NOMO-1 (cell line): ENCODE data around the gene FLNB.
A peak's percentile ranks its signal among the peaks of the same experiment; 100 is the strongest.

Experiments
- DNase-seq, 2 experiments: peaks; one replicate each; lab custom pipeline; 2025; ENCODE audit not compliant: unreplicated experiment in 2 of 2; lab: John Stamatoyannopoulos, UW

The FLNB gene

DNA sequence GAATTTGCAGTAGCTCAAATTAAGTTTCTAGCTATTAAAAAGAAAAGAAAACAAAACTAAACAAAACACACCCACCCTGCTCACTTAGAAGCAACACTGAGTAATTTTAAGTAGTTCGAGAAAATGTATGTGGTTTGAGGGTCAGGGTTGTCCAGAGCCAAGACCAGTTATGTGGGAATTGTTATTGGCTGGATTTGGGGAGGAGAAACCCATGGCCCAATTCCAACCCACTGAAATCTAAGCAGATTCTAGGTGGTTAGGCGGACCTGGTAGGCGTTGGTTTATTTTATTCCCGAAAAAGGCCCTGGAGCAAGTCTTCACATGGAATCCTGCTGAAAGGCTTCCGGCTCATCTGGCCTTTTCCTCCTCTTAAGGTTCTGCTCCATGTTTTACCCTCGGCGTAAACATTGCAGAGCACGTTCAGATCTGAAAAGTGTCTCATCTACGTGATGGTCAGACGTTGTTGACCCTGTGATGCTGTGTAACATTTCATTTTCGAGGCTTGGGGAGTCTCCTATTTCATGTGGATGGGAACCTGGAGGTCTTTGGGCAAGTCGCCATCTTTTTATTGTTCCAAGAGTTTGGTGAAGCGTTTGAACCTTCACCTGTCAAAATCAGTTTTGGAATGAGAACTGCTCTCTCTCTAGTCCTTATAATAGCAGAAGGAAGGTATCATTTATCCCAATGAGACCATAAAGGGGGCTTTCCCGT, 64.0 kb downstream of the FLNB start:
- no peak for DNase-seq

DNA sequence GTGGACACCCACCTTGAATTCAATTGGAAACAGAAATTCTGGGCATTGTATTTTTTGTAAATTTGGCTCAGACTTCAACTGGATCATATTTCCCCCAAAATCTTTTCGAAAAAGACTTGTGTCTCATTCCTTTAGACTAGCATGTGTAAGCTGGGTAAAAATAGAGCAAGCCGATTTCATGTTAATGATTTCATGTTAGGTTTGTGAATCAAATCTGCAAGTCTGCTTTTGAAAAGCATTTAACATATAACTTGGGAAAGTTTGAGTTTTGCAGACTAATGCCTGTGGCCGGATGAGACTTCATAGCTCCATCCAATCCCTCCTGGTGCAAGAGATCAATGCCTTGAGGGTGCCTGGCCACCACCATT, 64.5 kb downstream of the FLNB start:
- no peak for DNase-seq

DNA sequence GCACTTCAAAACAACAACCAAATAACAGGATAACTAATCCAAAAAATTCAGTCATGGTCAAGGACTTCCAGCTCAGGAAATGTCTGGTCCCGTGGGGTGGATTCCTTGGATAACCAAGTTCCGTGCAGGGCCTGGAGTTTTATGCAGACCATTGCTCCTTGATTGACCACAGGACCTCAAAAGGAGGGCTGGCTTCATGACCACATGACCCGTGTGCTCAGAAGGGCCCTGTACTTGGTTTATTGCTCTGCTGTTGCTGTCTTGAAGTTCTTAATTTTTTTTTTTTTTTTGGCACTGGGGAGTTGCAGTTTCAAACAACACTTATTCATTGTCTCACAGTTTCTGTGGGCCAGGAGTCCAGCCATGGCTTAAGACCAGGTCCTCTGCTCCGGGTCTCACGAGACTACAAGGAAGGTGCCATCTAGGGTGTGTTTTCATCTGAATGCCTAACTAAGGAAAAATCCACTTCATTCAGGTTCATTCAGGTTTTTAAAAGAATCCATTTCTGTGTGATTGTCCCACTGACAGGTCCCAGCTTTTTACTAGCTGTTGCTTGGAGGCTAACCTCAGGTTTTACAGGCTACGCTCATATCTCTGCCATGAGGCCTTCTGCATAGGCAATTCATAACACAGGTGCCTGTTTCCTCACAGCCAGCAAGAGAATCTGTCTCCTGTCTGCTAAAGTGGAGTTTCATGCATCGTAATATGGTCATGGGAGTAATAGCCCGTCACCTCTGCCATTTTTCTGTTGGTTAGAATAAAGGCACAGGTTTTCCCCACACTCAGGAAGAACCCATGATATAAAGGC, 65.3 kb downstream of the FLNB start:
- peak in 1 of 2 experiments; percentile 9 for DNase-seq

DNA sequence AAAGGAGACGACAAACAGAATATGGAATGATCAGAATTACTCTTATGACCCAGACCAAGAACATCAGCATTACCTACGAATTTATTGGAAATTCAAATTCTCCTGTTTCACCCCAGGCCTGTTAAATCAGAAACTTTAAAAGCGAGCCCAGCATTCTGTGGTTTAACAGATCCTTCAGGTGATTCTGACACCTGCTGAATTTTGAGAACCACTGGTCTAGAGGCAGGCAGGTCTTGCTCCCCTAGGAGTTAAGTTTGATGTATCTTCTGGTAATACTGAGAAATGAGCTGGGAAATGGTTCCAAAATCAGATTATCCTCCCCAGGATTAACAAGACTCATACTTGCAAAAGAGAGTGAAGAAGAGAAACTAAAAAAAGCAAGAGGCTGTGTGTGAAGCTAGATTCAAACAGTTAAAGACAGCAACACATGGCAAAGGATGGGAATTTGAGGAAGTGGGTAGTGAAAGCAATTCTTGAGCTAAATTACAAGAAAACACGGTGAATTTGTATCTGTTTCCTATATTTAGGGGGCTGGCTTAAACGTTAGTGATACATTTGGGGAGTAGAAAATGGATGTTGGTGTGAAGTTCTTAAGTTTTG, 66.0 kb downstream of the FLNB start:
- peak; percentile 68 to 89 for DNase-seq

DNA sequence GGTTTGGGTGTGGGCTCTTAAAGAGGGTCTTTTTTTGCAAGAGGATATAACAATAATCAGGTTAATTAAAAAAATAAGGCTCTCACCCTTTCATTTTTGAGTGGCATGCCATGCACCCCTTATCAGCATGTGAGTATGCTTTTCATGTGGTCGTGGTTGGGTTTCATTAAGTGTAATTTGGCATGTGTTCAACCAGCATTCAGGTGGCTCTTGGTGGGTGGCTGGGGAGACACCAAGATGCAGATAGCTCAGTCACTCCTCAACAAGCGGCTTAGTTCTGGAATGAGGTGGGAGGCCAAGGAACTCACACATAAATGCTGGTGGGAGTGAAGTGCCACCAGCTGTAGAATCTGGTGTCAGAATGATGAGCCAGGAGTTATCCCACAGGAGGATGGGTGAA, 66.8 kb downstream of the FLNB start:
- no peak for DNase-seq

DNA sequence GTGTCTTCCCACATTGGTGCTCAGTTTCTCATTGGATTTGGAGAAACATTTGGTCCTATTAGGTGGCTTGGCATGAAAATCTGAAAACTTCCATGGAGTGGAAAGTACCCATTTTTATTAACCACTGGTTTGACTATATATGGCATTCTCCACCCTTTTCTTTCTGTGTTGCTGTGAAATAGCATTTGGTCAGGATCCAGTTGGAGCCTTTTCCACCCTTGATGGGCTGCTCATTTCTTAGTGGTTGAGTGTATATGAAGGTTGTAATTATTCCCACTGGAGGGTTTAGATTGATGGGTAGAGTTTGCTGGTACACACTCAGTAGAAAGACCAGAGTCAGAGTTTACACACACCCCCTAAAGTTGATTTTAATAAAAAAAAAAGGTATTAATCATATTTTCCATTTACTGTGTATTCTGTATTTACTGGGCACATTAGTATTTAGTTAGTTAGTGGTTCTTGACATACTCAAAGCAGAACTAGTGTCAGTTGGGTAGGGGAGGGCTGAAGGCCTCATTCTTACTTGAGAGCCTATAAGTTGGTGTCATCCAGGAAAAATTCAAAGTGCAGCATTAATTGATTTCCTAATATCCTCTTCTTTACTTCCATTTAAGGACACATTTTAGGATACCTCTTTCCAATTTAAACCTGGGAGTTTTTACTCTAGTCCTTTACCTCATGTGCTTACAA, 69.5 kb downstream of the FLNB start:
- no peak for DNase-seq

DNA sequence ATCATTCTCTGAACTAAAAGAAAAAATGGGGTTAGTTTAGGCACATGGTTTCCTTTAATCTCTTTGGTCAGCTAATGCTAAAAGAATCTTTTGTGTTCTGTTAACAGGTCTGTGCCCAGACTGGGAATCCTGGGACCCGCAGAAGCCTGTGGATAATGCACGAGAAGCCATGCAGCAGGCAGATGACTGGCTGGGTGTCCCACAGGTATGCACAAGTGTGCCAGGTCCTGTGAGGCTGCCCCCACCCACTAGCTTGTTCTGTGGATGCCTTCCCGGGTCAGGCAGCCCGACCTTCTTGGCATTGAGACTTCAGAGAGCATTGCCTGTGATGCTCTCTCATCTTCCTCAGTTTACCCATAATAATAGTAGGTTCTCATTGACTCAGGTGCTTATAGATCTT, 70.4 kb downstream of the FLNB start:
- no peak for DNase-seq

DNA sequence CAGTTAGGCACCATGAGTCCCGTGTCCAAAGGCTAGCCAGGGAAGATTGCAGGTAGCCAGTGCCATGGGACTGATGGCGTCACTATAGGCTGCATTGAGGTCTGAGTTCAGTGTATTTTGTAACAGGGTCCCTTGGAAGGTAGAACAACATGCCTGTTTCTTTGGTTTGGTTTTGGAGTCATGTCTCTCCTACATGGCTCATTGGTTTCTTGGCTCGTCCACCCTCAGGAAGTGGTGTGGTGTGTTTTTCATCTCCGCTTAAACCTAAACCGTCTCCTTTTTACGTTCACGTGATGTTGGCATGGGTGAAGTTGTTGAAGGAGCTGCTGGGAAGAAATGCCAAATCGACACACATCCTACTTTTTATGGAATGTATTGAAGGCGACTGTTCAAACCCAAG, 71.6 kb downstream of the FLNB start:
- DNase-seq: no peak

DNA sequence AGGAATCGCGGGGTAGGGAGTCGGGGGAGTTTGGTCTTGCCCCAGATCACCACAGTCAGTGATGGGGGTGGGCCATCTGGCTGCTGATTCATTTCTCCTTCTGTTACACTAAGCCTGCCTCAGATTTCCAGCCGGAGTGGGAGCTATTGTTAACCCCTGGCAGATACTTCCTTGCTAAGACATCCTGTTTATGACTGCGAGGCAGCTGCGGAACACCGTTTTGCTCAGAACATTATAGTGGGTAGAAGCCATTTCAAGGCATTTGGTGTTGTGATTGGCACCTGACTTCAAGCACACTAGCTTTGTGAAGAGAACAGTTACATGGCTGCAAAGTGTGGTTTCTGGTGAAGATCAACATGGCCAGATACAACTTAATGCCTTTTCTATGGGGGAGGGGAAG, 73.8 kb downstream of the FLNB start:
- no peak for DNase-seq

DNA sequence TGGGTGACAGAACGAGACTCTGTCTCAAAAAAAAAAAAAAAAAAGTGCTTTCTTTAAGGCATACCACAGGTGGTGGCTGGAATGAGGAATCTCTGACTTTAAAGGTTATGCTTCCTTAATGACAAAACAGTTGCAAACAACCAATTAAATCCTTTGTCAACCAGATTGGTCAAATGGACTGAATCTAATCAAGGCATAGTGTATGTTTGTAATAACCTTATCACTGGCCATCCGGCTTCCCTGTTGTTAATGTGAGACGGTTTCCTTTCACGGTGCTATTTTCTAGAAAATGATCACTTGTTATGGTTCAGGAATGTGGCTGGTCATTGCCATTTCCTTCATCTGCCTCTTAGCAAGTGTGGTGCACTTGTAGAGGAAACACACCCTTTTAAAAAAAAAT, 75.9 kb downstream of the FLNB start:
- no peak for DNase-seq

DNA sequence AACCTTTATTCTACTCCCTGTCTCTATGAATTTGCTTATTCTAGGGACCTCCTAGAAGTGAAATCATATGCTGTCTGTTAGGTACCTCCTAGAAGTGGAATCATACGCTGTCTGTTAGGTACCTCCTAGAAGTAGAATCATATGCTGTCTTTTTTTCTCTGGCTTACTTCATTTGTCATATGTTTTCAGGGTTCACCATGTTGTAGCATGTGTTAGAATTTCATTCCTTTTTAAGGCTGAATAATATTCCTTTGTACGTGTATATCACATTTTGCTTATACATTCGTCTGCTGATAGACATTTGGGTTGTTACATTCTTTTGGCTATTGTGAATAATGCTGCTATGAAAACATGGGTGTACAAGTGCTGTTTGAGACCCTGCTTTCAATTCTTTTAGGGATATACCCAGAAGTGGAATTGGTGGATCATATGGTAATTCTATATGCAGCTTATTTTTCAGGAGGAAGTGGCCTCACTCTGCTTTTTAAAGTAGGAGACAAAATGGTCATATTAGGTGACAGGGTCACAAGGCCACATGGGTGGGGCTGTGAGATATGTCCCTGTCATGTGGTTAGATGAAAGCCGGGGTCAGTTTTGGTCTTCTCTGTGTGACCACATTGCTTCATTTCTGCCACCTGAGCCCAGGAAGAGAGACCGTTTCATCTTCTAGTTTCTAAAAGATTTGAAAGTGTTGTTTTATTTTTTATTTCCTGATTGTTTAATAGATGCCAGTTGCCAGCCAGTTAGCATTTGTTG, 76.7 kb downstream of the FLNB start:
- DNase-seq: no peak

DNA sequence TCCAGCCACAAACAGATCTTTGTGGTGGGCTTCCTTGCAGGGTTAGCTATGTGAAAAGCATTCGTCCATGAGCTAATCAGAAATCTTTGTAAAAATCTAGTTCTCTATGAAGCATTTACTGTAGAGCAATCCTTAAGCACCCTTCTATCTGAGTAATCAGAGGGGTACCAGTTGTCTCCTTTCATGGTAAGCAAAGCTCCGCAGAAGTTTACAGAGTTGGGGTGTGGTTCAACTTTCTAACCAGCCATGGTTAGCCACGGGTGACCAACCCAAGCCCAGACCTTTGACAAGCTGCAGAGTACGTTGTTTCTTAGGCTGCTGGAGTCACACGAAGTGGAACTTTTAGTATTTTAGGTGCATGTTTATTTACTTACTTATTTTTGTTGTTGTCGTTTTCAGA, 77.4 kb downstream of the FLNB start:
- DNase-seq: no peak

DNA sequence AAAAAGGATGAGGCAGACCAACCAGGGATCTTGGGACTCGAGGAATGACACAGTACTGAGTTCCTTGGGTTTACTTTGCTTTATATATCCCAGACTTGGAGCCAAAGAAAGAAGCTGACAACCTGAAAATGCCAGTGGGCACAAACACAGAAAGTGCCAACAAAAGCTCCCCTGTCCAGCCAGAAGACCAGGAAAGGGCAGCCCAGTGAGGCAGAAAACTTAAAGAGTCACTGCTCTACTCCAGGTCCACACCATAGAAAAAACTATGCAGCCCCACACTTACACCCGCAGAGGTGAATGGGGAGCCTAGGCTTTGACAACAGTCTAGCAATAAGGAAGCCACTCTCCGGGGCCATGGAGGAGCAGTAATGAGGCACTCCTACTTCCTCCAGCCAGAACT, 80.3 kb downstream of the FLNB start:
- DNase-seq: no peak

DNA sequence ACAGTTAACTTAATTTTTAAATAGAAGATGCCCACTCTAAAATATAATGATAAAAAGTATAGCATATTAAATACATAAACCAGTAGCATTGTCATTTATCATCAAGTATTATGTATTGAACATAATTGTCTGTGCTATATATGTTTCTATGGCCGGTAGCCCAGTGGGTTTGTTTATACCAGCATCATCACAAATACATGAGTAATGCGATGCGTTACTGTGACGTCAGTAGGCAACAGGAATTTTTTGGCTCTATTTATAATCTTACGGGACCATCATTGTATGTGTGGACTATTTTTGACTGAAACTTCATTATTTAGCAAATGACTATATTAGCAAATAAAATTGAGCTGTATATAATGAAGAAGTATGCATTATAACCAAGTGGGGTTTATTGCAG, 82.1 kb downstream of the FLNB start:
- no peak for DNase-seq

DNA sequence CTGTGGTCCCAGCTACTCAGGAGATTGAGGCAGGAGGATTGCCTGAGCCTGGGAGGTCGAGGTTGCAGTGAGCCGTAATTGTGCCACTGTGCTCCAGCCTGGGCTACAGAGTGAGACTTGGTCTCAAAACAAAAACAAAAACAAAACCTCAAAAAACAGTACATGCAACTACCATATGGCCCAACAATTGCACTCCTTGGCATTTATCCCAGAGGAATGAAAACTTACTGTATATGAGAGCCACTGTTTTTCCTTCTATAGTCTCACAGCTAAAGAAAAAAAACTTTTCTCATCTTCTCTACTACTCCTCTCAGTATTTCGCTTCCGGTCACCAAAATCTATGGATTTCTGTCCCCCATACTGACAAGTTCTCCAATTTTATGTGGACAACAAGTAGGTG, 84.3 kb downstream of the FLNB start:
- DNase-seq: no peak

DNA sequence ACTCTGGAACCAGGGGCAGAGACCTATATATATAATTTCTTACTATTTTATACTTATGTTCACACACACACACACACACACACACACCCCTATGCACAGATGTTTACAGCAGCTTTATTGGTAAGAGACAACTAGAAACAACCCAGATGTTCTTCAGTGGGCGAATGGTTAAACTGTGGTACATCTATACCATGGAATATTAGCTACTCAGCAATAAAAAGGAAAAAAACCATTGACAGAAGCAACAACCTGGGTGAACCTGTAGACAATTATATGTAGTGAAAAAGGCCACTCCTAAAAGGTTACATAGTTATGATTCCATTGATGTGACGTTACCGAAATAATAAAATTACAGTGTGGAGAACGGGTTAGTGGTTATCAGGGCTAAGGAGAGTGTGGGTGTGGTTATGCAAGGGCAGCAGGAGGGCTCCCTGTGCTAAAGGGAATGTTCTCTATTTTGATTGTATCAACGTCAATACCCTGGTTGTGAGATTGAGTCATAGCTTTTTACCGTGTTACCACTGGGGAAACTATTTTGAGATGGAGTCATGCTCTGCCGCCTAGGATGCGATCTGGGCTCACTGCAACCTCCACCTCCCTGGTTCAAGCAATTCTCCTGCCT, 85.5 kb downstream of the FLNB start:
- DNase-seq: no peak

DNA sequence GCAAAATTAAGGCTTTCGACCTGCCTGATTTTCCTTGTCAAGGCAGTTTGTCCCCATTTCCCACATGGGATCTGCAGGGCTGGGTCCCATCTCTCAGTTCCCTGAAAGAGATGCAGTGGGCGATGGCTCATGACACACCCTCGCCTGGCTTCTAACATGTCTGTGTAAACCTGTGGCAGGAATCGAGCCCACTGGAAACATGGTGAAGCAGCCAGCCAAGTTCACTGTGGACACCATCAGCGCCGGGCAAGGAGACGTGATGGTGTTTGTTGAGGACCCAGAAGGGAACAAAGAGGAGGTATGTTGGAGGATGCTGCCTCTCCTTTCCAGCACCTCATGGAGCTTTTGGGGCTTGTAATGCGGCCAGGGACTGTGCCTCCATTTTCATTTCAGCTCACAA, 86.4 kb downstream of the FLNB start:
- no peak for DNase-seq

DNA sequence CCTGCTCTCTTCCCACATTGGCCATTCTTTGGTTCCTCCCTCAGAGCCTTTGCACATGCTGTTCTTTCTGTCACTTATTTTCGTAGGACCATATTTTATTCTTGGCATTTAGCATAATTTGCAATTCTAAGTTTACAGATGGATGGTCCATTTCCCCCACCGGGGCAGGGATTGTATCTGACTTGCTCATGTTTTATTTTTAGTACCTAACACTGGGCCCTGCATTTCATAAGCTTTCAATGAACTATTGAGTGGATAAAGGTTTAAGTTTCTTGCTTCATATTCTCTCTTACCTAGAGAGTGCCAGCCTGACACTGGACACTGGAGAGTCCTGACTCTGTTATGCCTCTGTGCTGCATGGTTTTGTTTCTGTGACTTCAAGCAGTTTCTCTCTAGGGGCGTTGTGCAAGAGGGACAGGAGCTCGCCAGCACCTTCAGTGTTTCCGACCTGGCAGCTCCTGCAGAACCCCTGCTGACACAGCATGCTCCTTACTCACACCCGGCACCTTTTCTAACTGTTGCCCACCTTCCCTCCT, 87.4 kb downstream of the FLNB start:
- no peak for DNase-seq

DNA sequence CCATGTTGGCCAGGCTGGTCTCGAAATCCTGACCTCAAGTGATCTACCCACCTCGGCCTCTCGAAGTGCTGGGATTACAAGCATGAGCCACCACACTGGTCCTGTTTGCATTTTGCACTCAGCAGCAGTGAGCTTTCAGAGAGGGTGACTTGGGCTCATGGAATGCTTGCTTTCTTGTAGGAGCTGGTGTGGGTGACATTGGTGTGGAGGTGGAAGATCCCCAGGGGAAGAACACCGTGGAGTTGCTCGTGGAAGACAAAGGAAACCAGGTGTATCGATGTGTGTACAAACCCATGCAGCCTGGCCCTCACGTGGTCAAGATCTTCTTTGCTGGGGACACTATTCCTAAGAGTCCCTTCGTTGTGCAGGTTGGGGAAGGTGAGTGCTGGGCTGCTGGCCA, 90.3 kb downstream of the FLNB start:
- DNase-seq: no peak

DNA sequence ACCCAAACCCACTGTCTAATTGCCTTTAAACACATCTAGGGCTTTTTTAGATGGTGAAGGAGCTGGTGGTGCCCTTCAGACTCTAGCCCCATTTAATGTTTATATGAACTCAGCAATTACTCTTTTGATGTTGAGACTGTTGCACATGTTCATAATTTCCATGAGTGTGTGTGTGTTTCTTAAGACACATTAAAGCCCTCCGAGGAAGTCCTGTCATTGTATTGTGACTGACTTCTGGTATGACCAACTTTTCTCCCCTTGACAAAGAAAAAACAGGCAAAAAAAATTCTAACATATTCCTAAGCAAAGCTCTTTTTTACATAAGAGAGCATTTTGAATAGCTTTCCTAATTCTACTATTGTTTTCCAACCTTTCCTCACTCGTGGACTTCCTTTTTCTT, 91.6 kb downstream of the FLNB start:
- DNase-seq: no peak
